Activated CD8-positive, alpha-beta memory T cell treated with anti-CD3 and anti-CD28 coated beads for 1 hour (primary cell): Measurements from ENCODE around the gene PSMD13.
"Not testable (repeated sequence)": the region's sequence is repeated elsewhere in the genome, so short reads cannot be mapped to it uniquely, and the experiment has no call there.

Experiments used
- DNase-seq, 2 donors: peaks; one replicate each; pipeline ENCODE4 v3.0.0-alpha.2; 2020; ENCODE audit warnings: low read depth in 1 of 2; ENCODE audit errors: extremely low read depth in 1 of 2

PSMD13 gene

DNA sequence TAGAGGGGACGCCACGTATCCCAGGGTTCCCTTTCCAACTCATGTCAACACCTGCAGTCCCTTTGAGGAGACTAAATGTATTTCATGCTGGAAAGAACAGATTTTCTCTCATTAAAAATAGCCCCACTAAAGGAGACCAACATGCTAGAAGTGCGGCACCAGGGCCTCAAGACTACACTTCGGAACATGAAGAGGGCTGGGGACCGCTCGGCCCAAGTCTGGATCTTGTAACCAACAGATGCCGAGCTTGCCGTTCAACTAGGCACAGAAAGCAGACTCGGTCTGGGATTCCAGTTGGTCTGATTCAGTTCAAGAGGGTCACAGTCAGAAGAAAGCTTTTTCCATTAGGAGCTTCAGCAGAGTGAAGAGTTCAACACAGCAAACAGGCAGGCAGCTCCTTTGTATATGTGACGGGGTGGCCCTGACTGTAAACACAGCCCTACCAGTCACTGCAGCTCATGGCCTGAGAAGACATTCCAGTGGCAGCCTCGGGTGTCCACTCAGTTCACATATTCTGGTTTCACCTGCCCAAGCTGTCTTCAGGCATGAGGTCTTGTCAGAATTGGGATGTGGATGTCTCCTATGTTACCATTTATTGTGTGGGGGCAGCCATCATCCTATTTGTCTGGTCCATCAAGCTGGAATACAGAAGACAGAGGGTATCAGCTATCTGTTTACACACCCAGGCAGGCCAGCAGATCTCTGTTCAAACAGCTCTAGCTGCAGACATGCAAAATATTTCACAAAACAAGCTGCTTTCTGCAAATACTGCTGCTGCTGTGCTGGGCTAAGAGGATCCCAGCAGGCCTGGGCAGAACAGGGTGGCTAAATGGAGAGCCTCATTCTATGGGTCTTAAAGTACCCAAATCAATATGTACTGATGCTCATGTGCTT, 20.4 kb upstream of the PSMD13 start:
- DNase-seq = no peak

DNA sequence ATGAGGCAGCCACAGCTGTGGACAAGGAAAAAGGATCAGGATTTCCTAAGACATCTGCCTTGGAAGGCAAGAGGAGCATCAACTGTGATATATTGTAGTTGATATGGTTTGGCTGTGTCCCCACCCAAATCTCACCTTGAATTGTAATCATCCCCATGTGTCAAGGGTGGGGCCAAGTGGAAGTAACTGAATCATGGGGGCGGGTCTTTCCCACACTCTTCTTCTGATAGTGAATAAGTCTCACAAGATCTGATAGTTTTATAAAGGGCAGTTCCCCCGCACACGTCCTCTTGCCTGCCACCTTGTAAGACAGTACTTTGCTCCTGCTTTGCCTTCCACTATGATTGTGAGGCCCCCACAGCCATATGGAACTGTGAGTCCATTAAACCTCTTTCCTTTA, 19.1 kb upstream of the PSMD13 start:
- DNase-seq = no peak

DNA sequence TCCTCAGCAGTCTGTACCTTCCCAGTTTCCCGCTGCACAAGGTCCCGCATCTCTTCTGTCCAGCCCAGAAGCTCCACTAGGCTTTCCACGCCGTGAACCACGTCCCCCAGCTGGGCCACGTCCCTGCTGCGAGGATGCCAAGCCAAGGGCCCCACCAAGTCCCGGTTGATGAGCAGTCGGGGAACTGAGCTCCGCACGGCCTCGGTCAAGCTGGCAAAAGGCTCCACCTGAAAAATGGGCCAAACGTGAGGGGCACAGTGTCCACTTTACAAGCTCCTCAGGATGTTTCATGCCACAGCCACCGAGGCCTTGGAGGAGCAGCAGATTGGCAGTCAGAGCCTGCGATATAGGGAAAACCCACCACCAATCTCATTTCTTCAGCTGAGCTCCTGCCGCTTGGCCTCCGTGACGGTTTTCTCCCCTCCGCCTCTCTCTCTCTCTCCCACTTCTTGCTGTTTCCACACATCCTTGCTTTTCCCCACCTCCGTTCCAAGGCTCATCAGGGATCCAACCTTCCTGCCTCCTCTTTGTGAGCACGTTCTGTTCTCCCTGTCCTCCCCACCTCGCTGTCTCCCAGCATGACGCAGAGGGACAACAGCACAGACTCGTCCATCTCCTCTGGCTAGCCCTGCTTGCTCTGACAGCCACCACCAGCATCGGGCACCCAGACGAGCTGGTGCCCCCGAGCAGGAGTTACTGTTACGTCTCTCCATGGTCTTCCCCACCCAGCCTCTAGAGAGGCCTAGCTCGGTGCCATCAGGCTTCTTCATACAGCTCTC, 17.8 kb upstream of the PSMD13 start:
- no peak for DNase-seq

DNA sequence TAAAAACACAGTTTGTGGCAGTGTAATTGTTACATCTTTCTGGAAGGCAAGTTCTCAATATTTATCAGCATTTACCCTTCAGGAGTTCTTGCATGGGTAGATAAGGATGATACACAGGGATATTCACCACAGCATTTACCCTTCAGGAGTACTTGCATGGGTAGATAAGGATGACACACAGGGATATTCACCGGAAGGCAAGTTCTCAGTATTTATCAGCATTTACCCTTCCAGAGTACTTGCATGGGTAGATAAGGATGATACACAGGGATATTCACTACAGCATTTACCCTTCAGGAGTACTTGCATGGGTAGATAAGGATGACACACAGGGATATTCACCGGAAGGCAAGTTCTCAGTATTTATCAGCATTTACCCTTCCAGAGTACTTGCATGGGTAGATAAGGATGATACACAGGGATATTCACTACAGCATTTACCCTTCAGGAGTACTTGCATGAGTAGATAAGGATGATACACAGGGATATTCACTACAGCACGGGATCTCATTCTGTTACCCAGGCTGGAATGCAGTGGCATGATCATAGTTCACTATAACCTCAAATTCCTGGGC, 16.0 kb upstream of the PSMD13 start:
- DNase-seq = not testable (repeated sequence)

DNA sequence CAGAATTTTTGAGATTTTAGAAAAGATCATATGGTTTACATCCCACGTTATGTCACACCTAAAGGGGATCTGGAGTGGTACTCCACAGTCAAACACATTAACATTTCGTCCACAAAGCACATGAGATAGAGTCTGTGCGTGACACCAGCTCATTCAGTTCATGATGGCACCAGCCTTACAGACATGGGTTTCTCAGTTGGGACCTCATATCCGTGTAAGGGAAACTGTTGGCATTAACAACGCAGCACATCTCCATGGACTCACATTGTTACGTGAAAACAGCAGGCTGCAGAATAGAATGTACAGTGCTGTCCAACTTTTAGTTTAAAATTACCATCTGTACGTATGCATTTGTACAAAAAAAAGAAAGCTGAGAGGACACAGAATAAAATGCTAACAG, 15.2 kb upstream of the PSMD13 start:
- DNase-seq = no peak

DNA sequence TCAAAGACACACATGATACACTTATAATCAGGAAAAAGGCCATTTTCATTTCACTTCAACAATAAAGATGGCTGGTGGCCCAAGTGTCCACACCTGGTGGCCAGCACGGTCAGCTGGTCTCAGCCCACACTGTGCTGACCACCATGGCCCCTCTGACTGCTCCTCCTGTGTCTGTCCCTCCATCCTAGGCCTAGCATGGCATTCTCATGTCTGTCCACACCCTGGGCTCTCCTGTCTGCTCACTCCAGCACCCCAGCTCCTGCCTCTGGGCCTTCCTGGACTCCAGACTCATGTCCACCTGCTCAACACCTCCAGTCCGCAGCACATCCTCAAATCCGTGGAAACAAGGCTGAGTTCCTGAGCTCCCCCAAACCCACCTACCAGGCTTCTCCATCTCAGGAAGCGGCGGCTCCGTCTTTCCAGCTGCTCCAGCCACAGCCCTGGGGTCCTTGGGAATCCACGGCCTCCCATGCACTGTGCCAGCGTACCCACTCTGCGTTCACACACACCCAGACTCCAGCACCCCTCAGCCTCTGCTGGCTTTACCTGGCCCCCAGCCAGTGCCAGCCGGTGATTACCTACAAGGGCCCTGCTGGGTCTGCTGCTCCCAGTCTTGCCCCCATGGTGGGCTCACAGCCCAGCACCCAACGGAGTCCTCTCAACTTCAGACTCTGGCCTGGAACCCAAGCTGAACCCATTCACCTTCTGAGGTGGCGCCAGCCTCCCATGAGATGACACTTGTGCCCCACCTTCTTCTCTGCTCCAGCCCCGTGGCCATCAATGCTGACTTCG, 14.6 kb upstream of the PSMD13 start:
- no peak for DNase-seq

DNA sequence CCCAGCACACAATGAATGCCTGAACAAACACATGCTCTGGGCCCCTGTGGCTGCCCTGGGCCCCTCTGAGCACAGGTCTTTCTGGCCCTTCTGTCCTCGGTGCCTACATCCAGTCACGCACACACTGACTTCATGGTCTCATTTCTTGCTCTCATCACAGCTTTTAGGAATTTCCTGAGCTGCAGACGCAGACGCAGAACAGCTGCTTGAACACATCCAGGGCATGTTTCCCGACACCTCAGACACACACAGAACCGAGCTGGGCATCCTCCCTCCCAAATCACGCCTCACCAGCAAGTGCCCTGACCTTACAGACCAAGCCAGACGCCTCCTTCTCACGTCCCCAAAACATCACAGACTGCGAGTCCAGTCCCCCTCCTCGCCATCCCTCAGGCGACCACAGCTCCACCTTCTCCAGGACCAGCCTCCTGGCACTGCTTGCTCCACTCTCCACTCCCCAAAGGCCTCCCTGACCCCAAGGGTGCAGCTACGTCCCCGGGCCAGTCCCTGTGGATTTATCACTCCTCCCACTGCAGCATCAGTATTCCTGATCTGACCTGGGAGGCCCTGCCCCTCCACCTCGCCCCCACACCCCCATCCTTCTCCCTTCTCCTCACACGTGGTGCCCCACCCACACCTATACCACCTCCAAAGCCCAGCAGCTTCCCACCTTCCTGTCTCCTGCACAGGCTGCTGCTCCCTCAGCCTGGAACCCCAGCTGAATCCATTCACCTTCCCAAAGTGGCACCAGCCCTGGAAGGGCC, 13.6 kb upstream of the PSMD13 start:
- DNase-seq = no peak

DNA sequence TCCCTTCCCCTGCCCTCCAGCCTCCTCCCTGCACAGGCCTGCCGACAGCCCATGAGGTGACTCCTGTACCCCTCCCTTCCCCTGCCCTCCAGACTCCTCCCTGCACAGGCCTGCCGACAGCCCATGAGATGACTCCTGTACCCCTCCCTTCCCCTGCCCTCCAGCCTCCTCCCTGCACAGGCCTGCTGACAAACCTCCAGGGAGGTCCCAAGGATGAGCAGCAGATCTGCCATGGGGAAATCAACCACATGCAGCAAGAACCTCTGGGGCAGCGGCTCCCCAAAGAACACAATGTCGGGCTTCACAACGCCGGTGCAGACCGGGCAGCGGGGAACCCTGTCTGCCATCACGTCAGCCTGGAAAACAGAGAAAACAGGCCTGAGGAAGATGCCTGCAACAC, 12.9 kb upstream of the PSMD13 start:
- no peak for DNase-seq

DNA sequence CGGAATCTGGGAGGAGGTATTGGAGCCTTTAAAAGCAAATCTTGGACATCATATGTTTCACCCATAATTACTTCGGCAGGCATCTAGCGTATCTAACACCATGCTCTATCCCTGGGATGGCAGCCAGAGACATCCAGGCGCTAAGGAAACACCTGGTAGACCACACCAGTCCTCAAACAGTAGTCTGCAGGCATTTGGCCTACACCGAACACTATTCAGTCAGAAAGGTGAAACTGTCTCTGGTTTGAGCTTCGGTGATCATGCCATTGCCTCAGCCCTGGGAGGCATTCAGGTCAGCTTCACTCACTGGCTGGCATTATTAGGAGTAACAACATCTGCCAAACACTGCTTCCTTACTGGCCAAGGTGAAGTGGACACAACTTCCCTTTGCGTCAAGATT, 12.4 kb upstream of the PSMD13 start:
- DNase-seq = no peak

DNA sequence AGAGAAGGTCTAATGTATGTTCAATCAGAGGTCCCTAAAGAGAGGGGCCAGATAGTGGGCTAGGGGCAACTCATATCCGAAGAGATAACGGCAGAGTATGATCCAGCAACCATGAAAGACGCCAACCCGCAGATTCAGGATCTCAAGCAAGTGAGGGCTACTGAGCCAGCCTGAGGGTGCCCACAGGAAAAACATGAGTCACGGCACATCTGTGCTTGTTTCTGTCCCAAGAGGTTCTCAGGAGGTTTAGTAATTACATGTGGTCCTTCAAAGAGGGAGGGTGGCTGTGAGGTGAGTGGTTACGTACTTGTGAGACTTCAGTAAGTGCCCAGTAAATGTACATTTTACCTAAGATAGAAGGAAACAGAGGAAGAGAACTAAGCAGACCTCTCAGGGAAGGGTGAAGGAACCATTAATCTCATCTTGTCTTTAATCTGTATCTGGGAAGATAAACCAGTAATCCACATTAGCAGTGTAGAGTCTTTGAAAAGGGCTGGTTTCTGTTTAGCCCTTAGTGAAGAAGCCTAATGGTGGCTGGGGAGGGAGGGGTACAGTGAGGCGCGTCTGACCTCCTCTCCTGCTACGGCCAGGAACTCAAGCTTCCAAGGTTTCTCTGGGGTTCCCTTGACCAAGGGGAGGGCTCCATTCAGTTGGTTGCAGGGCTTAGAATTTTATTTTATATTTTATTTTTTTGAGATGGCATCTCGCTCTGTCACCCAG, 10.9 kb upstream of the PSMD13 start:
- no peak for DNase-seq

DNA sequence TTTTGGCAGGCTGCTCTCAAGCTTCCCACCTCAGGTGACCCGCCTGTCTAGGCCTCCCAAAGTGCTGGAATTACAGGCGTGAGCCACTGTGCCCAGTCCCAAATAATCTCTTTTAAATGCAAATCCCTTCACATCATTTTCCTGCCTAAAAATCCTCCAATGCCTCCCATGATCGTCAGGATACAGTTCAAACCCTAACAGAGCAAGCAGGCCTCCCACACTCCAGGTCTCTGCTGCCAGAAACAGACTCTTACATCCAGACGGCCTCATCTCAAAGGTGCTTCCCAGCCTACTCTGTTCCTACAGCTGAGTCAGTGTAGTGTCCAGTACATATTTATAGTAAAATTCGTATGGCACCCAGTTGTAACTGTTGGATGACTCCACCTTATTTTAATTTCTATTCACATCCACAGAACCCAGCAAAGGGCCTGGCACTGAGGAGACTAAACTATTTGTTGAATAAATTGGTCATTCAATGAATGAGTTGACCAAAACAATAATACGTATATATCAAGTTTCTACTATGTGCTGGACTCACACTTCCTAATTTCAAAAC, 8.9 kb upstream of the PSMD13 start:
- no peak for DNase-seq

DNA sequence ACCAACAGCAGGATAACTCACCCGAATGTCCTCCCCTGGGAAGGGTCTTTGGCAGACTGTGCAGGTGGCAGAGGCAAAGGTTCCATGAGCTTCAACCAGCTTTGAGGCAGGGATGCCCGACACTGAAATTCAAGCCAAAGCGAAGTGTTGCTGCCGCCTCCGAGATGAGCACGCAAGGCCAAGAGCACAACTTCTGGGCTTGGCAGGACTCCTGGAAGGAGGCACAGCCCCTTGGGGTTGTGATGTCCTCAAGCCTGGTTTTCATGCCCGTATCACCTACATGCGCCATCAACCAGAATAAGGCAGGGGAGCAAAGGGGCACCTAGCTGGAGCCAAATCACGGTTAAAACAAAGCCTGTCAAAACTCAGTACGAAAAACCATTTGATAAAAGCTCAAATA, 6.3 kb upstream of the PSMD13 start:
- DNase-seq = no peak

DNA sequence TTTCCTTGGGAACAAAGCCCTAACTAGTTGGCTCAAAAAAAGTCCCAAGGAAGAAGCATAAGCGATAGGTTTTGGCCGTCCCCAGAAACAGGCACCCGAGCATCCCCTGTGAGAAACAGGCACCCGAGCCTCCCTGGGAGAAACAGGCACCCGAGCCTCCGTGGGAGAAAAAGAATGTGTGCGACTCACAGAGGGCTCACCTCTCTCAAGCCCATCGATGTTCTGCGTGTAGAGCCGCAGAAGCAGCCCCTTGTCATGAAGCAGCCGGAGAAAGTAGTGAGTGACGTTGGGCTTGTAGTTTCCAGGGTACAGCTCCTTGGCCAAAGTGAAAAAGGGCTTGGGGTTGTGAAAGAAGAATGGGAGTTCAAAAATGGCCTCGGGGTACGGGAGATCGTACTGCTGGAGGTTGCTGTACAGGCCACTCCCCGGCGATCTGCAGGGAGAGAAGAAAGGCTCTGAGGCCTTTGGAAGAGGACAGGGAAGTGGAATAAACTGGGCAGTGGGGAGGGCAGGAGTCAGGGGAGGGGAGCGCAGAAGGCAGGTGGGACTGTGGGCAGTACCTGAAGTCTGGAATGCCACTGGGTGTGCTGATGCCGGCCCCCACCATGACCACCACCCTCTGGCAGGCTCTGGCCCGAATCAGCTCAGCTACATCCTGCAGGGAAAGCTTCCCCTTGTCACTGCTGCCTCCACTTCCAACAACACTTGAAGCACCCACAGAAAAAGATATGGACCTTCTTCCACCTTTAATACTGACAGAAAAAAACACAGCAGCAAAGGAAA, 3.8 kb upstream of the PSMD13 start:
- DNase-seq = no peak

DNA sequence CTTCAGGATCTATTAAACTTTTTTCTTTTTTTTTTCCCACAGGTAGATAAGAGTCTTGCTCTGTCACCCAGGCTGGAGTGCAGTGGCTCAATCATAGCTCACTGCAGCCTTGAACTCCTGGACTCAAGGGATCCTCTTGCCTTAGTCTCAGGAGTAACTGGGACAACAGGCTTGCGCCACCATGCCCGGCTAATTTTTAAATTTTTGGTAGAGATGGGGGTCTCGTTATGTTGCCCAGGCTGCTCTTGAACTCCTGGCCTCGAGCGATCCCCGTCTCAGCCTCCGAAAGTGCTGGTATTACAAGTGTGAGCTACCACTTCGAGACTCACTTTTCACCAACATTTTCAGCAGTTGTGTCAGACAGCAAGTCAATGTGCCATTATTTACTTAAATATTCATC, 1.6 kb upstream of the PSMD13 start:
- no peak for DNase-seq

DNA sequence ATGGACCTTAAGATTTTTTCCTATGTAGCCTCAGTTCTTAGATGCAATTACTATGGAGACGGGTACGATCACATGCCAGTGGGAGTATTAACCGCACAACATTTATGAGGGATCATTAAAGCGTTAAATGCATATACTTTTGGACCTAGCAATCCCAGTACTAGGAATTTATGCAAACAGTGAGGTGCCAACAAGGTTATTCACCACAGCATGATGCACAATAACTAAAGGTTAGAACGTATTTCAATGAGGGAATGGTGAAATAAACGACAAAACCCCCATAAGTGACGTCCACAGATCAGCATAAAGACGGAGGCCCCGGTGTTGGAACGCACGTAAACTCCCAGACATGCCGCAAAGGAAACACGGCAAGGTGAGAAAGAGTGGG, 1.2 kb upstream of the PSMD13 start:
- peak in 1 of 2 donors; percentile 37 for DNase-seq

DNA sequence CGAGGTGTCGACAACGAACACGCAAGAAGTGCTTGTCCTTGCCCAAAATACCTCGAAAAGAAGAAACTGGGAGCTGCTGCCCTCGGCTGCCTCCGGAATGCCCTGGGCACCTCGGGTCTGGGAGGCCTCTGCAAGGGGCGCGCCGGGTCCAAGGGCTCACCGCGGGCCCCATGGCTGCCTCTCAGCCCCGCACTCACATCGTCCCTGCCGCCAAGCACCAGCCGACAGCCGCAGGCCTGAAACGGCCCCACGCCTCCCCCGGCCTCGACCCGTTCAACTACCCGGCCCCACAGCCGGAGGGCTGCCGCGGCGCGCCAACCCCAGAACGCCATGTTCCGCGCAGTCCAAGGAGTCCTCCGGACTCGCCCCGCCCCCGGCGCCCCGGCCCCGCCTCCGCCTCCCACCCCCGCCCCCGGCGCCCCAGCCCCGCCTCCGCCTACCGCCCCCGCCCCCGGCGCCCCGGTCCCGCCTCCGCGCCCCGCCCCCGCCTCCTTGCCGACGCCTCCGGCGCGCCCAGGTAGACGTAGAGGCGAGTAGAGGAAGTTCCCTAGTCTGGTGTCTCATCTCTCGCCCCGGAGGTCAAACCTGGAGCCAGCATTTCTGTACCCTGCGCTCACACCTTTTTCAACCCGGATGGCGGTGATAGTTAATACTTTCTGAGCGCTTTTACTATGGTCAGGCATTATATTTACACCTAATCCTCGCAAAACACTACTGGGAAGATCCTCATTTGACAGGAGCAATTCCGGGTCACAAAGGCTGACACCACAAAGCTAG, 591 bp upstream of the PSMD13 start, which contains the start of gene SIRT3:
SIRT3 (minus strand) TSS at position 346 of the 777 bp plus-strand sequence; CDS start at position 332, 14 bp downstream.
- peak; percentile 62 to 79 for DNase-seq

DNA sequence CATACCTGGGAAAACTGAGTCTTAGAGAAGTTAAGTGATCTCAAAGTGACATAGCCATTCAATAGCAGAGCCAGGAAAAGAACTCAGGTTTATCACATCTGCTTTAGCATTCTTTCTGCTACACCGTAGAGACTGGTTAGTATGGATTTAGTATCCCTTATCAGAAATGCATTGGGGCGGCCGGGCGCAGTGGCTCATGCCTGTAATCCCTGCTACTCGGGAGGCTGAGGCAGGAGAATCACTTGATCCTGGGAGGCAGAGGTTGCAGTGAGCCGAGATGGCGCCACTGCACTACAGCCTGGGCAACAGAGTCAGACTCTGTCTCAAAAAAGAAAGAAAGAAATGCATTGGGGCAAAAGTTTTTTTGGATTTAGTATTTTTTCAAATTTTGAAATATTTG, 1.6 kb downstream of the PSMD13 start:
- not testable (repeated sequence) for DNase-seq

DNA sequence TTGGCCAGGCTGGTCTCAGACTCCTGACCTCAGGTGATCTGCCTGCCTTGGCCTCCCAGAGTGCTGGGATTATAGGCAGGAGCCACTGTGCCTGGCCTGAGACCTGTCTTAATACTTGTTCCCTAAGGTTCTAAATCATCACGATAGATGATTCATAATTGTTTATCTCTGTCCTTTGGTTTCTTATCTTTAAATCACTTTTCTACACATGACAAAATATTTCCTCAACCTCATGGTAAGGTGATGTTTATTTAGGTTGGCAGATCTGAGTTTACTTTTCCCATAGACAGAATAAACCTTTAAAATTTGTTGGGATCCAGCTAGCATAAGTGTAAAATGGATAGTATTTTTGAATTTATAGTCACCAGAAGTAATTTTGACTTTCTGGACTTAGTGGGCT, 3.5 kb downstream of the PSMD13 start:
- no peak for DNase-seq
